ENCODE results near the gene ZNF280D.

Gene ZNF280D

GRCh38 chr15:56660943-56661342 is 72.4 kb downstream of the ZNF280D start:
- ATAC-seq: no peak

DNA sequence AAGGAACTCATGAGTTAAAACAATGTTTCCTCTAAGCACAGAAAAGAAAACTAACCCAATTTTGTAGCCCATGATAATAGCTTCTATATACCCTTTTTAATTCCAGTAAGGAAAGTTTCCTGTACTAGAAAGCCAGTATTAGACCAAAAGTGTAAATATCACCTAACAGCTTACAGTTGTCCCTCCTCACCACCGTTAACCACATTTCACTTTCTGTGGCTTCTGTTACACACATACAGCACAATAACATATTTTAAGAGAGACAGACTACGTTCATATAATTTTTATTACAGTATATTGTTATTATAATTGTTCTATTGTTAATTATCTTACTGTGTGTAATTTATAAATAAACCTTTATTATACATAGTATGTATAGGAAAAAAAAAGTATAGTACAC is 74.1 kb downstream of the ZNF280D start:
- ATAC-seq: no peak
- TF ChIP-seq PATZ1 (CRISPR knock-in tag; IDR thresholded peaks at IDR 0.05; ENCODE audit: borderline replicate concordance) (no peak), OSR1 (CRISPR knock-in tag; IDR thresholded peaks at IDR 0.05) (no peak), CSDC2 (CRISPR knock-in tag; IDR thresholded peaks at IDR 0.05) (no peak), RARB (CRISPR knock-in tag; IDR thresholded peaks at IDR 0.05) (no peak)

More at GRCh38 chr15:56660943-56661342, 72.4 kb downstream of the ZNF280D start:
- TF ChIP-seq BACH2 (CRISPR knock-in tag; IDR thresholded peaks at IDR 0.05; ENCODE audit: borderline replicate concordance): no peak
- TF ChIP-seq OSR1 (CRISPR knock-in tag; IDR thresholded peaks at IDR 0.05): no peak
- no peak for TF ChIP-seq ESRRG (CRISPR knock-in tag; IDR thresholded peaks at IDR 0.05)
- no peak for TF ChIP-seq ISL1 (CRISPR knock-in tag; IDR thresholded peaks at IDR 0.05)
- no peak for TF ChIP-seq TCF4 (CRISPR knock-in tag; IDR thresholded peaks at IDR 0.05; ENCODE audit: borderline replicate concordance)
- no peak for TF ChIP-seq ZNF565 (CRISPR knock-in tag; conservative IDR thresholded peaks at IDR 0.05; ENCODE audit: low read depth)
- no peak for TF ChIP-seq ARNTL (CRISPR knock-in tag; IDR thresholded peaks at IDR 0.05; ENCODE audit: borderline replicate concordance, low read depth)
- TF ChIP-seq CSDC2 (CRISPR knock-in tag; IDR thresholded peaks at IDR 0.05): no peak
- TF ChIP-seq RARB (CRISPR knock-in tag; IDR thresholded peaks at IDR 0.05): no peak
- TF ChIP-seq SNAI2 (CRISPR knock-in tag; IDR thresholded peaks at IDR 0.05): no peak
- TF ChIP-seq PPARA (CRISPR knock-in tag; IDR thresholded peaks at IDR 0.05; ENCODE audit: borderline replicate concordance): no peak
- TF ChIP-seq ZNF8 (CRISPR knock-in tag; IDR thresholded peaks at IDR 0.05): no peak
- TF ChIP-seq, protein P1, sequence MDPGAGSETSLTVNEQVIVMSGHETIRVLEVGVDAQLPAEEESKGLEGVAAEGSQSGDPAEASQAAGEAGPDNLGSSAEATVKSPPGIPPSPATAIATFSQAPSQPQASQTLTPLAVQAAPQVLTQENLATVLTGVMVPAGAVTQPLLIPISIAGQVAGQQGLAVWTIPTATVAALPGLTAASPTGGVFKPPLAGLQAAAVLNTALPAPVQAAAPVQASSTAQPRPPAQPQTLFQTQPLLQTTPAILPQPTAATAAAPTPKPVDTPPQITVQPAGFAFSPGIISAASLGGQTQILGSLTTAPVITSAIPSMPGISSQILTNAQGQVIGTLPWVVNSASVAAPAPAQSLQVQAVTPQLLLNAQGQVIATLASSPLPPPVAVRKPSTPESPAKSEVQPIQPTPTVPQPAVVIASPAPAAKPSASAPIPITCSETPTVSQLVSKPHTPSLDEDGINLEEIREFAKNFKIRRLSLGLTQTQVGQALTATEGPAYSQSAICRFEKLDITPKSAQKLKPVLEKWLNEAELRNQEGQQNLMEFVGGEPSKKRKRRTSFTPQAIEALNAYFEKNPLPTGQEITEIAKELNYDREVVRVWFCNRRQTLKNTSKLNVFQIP (CRISPR knock-in tag; IDR thresholded peaks at IDR 0.05; ENCODE audit: borderline replicate concordance, low read depth): no peak
- TF ChIP-seq PATZ1 (CRISPR knock-in tag; IDR thresholded peaks at IDR 0.05; ENCODE audit: borderline replicate concordance): no peak
- TF ChIP-seq TOX (CRISPR knock-in tag; IDR thresholded peaks at IDR 0.05; ENCODE audit: borderline replicate concordance): no peak
- TF ChIP-seq, protein P2, sequence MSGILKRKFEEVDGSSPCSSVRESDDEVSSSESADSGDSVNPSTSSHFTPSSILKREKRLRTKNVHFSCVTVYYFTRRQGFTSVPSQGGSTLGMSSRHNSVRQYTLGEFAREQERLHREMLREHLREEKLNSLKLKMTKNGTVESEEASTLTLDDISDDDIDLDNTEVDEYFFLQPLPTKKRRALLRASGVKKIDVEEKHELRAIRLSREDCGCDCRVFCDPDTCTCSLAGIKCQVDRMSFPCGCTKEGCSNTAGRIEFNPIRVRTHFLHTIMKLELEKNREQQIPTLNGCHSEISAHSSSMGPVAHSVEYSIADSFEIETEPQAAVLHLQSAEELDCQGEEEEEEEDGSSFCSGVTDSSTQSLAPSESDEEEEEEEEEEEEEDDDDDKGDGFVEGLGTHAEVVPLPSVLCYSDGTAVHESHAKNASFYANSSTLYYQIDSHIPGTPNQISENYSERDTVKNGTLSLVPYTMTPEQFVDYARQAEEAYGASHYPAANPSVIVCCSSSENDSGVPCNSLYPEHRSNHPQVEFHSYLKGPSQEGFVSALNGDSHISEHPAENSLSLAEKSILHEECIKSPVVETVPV (CRISPR knock-in tag; IDR thresholded peaks at IDR 0.05): no peak

- TF ChIP-seq ESRRG (CRISPR knock-in tag; IDR thresholded peaks at IDR 0.05): no peak
- no peak for TF ChIP-seq TCF4 (CRISPR knock-in tag; IDR thresholded peaks at IDR 0.05; ENCODE audit: borderline replicate concordance)
- TF ChIP-seq BACH2 (CRISPR knock-in tag; IDR thresholded peaks at IDR 0.05; ENCODE audit: borderline replicate concordance): no peak
- TF ChIP-seq PPARA (CRISPR knock-in tag; IDR thresholded peaks at IDR 0.05; ENCODE audit: borderline replicate concordance): no peak
- no peak for TF ChIP-seq GLIS3 (CRISPR knock-in tag; IDR thresholded peaks at IDR 0.05)
- TF ChIP-seq ZNF70 (CRISPR knock-in tag; IDR thresholded peaks at IDR 0.05): no peak
- TF ChIP-seq, protein P1 (CRISPR knock-in tag; IDR thresholded peaks at IDR 0.05; ENCODE audit: borderline replicate concordance, low read depth): no peak
- TF ChIP-seq, protein P2 (CRISPR knock-in tag; IDR thresholded peaks at IDR 0.05): no peak
- TF ChIP-seq OSR1 (CRISPR knock-in tag; IDR thresholded peaks at IDR 0.05): no peak
- no peak for TF ChIP-seq ZNF565 (CRISPR knock-in tag; conservative IDR thresholded peaks at IDR 0.05; ENCODE audit: low read depth)
- no peak for TF ChIP-seq ZNF8 (CRISPR knock-in tag; IDR thresholded peaks at IDR 0.05)
- TF ChIP-seq ISL1 (CRISPR knock-in tag; IDR thresholded peaks at IDR 0.05): no peak
- no peak for TF ChIP-seq CREB5 (CRISPR knock-in tag; IDR thresholded peaks at IDR 0.05; ENCODE audit: low read depth)
- TF ChIP-seq TOX (CRISPR knock-in tag; IDR thresholded peaks at IDR 0.05; ENCODE audit: borderline replicate concordance): no peak
- ATAC-seq: no peak
These were observed 78.7 kb downstream of the ZNF280D start for GRCh38 chr15:56654624-56655023.
